G401.6 (cell line): ENCODE results near the gene PTPRG.
"Not testable (repeated sequence)": the region's sequence is repeated elsewhere in the genome, so short reads cannot be mapped to it uniquely, and the experiment has no call there.

Experiments
- FAIRE-seq: peaks from 2 replicates; lab custom pipeline; 2012; peaks lifted over from hg19 to GRCh38; lab: Jason Lieb, UNC

PTPRG gene

DNA sequence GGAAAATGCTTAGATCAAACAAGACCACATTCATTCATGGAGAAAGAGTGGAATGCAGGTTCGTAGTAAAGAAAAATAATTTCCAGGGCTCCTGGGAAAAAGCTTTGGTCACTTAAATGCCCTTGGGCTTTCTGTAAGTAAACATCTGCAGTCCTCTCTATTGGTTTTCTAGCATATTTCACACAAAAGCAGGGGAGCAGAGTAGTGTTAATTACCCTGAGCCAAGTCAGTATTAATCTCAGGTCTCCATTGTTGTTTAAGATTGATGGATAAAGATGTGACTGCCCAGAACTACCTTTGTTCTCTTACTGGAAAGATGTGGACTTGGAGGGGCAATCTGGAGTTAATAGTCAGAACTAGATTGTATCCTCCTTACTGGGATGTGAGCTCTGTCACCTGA is 242.6 kb downstream of the PTPRG start:
- FAIRE-seq = no peak

DNA sequence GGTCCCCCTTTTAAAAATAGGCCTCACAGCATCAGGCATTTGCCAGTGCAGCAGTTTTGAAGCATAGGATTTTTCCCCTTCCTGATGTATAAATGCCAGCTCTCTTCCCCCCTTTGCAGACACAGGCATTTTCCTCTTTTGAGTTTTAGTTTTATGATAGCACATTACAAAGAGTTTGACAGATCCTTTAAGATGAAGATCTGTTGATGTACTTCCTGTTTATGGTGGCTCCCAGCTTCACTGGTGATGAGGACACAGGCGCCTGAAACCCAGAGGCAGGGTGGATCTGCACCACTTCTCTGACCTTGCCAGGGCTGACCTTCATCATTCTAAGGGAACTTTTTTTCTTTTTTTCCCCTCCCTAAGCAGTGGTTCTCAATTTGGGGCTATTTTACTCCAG is 243.4 kb downstream of the PTPRG start:
- no peak for FAIRE-seq

- FAIRE-seq = no peak
Observed at GRCh38 chr3:61805510-61806080, 244.2 kb downstream of the PTPRG start.

DNA sequence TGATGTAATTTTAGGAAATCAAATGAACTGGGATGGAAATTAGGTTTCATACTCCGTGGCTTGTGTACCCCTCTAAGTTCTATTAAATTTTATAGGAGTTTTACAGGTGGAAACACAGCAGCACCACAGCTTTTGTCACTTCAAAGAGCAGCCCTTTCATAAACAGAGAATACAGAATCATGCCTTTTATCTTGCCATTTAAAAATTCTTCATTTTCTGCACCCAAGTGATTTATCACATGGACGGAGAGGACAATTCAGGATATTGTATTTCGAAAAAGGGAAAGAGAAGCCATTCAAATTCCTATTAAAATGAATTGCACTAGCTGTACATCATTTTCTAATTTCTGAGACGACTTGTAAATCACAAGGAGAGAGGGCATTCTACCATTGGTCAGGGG is 245.4 kb downstream of the PTPRG start:
- no peak for FAIRE-seq

- no peak for FAIRE-seq
Observed at GRCh38 chr3:61807865-61808276, 246.5 kb downstream of the PTPRG start.

GRCh38 chr3:61808526-61808925 is 247.2 kb downstream of the PTPRG start:
- no peak for FAIRE-seq

GRCh38 chr3:61808999-61809398 is 247.6 kb downstream of the PTPRG start:
- FAIRE-seq = no peak

GRCh38 chr3:61809879-61810278 is 248.5 kb downstream of the PTPRG start:
- FAIRE-seq = no peak

- FAIRE-seq = no peak
Observed at GRCh38 chr3:61810953-61811497, 249.7 kb downstream of the PTPRG start.

- FAIRE-seq = no peak
Observed at GRCh38 chr3:61811652-61812051, 250.3 kb downstream of the PTPRG start.

- no peak for FAIRE-seq
Observed at GRCh38 chr3:61812085-61812484, 250.7 kb downstream of the PTPRG start.

DNA sequence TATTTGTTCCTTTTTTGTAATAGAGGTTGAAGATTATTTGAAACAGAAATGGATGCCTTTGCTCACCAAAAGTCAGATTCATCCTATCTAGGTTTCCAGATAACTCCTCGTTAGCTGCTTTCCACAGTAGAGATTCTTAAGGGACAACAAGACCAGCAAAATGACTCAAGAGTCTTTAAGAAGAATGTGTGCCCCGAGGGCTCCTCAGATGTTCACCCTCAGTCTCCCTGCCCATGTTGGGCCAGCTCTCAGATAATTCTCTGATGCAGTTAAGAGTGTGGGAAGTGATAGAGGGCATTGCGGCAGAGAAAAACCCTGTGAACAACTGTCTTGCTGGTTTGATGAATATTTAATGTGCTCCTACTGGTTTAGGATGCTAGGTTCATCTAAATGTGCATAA is 251.1 kb downstream of the PTPRG start:
- no peak for FAIRE-seq

DNA sequence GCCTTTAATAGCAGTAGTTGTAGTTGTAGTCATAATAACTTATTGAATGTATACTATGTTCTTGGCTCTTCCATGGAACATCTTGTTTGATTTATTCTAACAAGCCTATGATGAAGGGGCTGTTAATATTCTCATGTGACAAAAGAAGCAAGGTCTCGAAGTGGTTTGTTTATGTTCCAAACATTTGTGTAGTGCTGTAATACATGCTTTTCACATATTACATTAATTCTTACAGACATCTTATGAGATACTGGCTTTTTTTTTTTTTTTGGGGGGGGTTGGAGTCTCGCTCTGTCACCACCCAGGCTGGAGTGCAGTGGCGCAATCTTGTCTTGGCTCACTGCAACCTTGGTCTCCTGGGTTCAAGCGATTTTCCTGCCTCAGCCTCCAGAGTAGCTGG is 252.3 kb downstream of the PTPRG start:
- FAIRE-seq = no peak

DNA sequence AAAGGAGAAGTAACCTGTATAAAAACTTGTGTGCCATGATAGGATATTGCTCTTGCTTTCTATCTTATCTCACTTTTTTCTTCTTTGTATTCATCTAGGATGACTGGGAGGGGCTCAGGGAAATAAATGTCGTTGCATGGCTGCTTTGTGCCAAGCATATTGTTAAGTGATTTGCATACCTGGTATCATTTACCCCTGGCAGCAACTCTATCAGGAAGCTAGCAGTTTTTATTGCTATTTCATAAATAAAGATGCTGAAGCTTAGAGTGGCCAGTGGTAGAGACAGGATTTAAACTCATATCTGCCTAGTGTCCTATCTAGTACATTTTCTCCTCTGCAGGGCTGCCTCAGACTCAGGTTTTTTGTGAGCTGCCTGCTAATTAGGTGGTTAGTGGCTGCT is 253.3 kb downstream of the PTPRG start:
- FAIRE-seq = no peak

DNA sequence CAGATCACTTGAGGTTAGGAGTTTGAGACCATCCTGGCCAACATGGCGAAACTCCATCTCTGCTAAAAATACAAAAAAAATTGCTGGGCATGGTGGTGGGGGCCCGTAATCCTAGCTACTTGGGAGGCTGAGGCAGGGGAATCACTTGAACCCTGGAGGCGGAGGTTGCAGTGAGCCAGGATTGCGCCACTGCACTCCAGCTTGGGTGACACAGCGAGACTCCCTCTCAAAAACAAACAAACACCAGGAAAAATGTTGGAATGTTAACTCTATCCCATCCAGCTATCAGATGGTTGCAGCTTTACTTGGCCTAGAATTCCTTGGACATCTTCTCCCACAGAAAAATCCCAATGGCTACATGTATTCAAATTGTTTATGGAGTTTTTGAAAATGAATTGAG is 254.9 kb downstream of the PTPRG start:
- FAIRE-seq = not testable (repeated sequence)

GRCh38 chr3:61819861-61820260 is 258.5 kb downstream of the PTPRG start:
- FAIRE-seq = no peak

DNA sequence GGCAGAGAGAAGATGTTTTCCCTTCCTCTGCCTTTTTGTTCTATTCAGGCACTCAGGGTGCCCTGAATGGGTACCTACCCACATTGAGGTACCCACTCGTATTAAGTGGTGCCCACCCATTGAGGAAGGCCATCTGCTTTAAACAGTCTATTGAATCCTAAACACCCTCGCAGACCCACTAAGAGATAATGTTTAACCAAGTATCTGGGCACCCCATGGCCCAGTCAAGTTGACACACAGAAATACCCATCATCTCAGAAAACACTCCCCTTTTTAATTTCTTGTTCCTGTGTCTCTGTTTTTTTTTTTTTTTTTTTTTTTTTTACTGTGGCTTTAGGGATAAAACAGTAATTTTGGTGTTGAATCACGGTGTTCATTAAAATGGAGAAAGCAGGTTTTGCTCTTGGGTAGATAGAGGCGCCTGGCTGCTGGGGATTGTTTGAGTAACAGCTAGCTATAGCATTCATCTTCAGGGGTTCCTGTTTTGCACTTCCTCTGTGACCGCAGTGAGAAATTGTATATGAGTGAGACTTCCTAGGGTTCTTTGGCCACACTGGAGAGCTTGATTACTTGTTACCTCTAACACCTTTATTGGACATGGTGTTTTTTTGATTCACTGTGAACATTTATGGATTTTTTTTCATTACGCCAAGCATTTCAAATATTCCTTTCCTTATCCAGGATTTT is 259.1 kb downstream of the PTPRG start:
- FAIRE-seq = no peak

GRCh38 chr3:61821823-61822251 is 260.5 kb downstream of the PTPRG start:
- FAIRE-seq = no peak

DNA sequence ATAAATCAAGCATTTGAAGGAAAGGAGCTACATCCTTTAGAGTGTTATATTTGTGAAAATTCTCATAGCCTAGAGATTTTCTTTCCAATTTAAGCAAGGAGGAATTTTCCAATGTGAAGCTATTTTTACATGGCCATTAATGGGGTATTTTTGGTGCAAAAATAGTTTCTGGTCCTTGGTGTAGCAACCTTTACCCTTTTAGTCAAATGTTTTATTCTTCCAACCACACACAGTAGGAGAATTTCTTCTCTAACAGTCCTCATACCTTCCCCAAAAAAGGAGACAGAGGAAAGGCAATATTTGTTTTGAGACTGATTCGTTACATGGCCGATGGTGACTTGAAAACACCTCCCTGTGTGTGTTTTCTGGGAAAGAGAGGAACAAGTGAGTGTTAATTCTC is 261.2 kb downstream of the PTPRG start:
- no peak for FAIRE-seq

DNA sequence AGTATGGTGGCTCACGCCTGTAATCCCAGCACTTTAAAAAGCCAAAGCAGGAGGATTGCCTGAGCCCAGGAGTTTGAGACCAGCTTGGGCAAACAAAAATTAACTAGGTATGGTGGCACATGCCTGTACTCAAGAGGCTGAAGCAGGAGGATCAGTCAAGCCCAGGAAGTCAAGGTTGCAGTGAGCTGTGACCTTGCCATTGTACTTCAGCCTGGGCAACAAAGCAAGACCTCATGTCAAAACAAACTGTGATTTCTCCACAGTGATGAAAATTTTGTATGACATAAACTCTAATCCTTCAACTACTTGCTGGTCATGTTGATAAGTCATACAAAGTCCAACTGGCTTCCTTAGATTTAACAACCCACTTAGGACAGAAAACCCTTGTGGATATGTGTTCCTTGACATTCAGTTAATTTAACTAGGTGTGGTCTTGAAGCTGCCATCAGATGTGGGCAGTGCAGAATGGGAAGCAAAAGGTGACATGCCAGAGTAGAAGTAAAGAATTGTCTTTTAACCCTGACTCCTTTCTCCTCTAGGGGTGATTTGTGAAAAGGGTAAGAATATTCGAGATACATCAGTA is 263.3 kb downstream of the PTPRG start:
- no peak for FAIRE-seq

DNA sequence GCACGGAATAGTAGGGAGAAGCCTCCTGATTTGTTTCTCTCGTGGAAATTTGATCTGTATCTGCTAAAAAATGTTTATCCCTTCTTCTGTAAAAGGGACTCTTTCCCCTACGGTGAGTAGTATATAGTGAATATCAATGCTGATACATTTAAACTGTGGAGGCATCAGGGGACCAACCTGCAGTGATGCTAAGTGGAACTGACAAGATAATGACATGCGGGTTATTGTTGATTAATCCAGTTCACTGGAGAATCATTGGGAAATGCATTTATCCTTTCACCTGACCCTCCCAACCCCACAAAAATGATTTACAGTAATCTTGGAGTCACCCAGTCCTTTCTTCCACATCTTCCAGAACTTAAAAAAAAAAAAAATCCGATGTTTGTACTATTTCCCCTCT is 264.8 kb downstream of the PTPRG start:
- FAIRE-seq = no peak

GRCh38 chr3:61828184-61828874 is 267.0 kb downstream of the PTPRG start:
- FAIRE-seq = no peak
